ENCODE results near the gene ZNF37A.

DNA sequence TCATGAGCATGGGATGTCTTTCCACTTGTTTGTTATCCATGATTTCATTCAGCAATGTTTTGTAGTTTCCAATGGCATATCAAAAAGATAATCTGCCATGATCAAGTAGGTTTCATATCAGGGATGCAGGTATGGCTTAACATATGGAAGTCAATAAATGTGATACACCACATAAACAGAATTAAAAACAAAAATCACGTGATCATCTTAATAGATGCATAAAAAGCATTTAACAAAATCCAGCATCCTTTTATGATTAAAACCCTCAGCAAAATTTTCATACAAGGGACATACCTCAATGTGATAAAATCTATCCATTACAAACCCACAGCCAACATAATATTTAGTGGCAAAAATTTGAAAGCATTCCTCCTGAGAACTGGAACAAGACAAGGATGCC is 90.3 kb downstream of the ZNF37A start:
- no peak for TF ChIP-seq POLR2A (IDR thresholded peaks at IDR 0.05; ENCODE audit: low read depth, low read length)
- TF ChIP-seq TAF1 (IDR thresholded peaks at IDR 0.05; ENCODE audit: low read depth, low read length), result no peak

Data from GM12891 (cell line).